NCI-H345 treated with DMSO at 0.1 percent for 48 hours (cell line): ENCODE data around the gene ARIH1.

ENCODE experiments used
- DNase-seq: peaks from one replicate; lab custom pipeline; 2025; ENCODE audit not compliant: unreplicated experiment; lab: John Stamatoyannopoulos, UW

The ARIH1 gene

DNA sequence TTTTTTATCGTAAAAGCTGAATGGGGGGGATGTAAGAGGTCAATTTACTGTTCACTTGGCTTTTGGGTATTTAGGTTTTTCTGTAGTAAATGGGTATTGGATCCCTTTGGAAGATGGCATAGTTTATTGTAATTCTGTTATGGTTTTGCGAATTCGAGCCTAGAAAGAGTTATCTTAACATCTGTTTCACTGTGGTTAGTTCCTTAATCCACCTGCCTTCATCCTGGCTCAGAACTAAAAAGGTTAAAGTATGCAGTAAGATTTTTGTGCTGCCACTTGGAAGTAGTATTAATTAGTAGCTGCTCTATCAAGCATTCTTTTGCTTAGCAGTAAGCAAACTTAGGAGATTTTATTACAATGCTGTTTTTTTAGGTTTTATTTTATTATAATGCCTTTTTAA lies 62.4 kb downstream of the ARIH1 start:
- DNase-seq, result no peak

DNA sequence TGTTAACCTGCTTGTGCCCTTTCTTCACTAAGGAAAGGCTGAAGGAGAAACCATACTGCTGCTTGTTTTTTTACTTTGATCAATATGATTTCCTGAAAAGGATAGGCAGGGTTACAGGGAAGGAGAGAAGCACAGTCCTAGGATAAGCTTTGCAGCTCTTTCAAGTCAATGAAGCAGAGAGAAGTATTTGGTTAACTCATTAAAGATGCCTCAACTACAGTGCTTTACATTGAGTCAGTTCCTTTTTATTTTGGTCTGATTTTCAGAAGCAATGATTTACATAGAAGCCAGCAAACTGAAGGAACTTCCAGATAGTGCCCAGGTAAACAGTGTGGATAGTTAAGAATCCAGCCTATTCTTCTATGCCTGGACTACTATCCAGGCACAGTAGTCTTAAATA lies 64.8 kb downstream of the ARIH1 start:
- no peak for DNase-seq

DNA sequence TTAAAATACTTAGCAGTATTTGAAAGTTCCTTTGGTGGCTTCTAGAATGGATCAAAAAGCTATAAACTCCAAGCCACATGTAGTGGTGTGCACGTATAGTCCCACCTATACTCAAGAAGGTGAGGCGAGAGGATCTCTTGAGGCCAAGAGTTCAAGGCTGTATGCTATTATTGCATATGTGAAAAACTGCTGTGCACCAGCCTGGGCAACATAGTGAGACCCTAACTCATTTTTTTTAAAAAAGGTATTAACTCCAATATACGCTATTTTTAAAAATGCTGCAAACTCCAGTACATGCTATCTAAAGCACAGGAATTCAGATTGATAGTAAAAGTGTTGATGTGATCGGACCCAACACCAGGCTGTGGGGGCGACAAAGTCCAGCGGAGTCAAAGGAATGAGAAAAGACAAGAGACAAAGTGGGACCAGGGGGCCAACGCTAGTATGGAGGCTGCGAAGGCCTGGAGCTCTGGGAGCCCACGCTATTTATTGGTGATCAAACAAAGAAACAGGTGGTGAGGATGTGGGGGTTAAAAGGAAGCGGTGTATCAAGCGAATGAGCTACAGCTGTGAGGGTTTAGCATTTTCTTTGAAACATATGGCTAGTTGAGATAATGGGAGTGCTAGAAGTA lies 66.6 kb downstream of the ARIH1 start:
- no peak for DNase-seq

DNA sequence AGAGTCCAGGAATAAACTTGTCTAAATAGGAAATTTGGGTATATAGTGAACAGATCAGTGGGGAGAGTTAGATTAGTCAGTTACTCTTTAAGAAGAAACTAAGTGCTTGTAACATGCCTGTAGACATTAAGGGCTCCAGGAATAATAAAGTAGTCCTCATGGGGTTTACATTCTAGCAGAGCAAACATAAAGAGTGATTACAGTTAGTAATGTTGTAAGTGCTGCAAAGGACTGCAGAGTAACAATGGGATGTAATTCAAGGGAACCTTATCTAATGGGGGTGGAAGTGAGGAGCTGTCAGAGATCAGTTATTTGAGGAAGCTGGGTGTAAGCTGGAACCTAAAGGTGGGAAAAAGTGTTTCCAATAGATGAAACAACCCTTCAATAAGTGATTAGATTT lies 67.5 kb downstream of the ARIH1 start:
- DNase-seq, result no peak

DNA sequence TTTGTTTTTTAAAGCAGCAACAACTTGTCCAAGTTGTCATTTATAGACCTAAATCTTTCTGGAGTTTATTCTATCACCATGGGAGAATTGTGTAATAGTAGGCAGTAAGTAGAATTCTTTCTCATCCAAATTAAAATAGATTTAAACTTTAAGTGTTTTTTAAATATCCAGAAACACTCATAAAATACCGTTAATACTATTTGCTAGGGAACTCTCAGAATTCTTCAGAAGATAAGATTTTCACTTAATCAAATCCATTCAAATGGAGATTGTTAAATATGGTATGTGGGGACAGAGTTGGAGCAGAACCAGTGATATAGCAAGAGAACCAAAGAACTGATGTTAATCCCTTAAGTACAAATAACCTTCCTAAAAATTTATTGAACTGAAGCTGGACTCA lies 71.0 kb downstream of the ARIH1 start:
- DNase-seq, result no peak

DNA sequence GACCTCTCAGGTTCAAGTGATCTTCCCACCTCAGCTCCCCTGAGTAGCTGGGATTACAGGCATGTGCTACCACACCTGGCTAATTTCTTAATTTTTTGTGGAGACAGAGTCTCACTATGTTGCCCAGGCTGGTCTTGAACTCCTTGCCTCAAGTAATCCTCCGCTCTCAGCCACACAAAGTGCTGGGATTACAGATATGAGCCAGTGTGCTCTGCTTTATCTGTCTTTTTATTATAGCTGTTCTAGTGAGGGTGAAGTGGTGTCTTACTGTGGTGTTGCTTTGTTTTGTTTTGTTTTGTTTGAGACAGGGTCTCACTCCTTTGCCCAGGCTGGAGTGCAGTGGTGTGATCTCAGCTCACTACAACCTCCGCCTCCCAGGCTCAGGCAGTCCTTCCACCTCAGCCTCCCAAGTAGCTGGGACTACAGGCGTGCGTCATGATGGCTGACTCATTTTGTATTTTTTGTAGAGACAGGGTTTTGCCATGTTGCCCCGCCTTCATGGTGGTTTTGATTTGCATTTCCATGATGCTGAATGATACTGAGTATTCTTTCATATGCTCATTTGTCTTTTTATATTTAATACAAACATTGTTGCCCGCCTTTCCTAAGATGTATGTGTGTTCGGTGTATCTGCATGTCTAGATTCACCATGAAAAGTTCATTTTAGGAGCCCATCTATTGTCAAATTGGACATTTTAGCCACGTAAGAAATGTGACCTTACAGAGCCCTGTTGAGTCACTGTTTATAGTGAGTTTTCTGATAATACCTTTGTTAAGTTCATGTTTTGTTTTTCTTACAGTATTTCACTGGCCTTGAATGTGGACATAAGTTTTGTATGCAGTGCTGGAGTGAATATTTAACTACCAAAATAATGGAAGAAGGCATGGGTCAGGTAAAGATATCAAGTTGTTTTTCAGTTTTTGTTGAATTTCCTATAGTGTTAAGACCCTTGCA lies 80.6 kb downstream of the ARIH1 start:
- DNase-seq, result no peak

DNA sequence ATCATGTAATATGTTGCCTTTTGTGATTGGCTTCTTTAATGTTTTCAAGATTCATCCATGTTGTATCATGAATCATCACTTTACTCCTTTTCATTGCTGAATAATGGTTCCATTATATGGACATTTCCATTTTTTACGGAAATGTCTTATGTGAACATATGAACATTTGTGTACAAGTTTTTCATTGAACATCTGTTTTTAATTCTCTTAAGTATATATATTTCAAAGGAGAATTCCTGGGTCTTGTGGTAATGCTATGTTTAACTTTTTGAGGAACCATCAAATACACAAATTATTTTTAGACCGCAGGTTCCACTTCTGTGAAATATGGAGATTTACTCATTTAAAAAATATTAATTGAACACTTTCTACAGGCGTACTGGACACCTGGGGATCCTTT lies 85.7 kb downstream of the ARIH1 start:
- DNase-seq, result no peak

DNA sequence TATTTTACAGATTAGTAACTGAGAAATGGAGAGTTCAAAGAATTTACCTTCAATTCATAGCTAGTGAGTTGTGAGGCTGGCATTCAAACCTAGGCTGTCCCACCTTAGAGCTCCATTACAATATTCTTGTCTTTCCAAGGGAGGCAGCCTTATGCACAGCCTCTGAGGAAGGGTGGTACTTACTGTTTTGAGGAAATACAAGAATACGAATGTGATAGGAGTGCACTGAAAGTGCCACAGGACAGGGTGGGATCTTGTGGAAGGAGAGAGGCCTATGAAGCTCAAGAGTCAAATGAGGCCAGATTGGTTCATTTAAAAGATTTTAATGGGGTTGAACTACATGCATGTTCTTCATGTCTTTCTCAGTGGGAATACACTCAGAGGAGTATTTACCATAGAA lies 86.3 kb downstream of the ARIH1 start:
- no peak for DNase-seq

DNA sequence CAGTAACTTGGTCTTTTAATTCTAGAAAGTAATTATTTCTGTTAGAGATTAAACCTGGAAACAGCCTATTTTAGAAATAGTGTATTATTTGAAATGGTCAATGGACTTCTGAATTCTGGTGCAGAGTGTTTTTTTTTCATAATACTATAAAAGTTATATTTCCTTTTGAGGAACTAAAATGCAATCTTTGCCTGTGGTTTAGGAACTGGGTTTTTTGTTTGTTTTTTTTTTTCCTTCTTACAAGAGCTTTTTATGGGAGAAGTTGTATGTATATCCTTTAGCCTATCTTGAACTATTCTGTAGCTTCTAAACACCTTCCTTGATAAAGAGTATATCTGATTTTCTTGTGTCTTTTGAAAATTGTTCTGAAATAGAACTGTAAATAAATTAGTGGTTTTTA lies 88.3 kb downstream of the ARIH1 start:
- DNase-seq, result no peak

DNA sequence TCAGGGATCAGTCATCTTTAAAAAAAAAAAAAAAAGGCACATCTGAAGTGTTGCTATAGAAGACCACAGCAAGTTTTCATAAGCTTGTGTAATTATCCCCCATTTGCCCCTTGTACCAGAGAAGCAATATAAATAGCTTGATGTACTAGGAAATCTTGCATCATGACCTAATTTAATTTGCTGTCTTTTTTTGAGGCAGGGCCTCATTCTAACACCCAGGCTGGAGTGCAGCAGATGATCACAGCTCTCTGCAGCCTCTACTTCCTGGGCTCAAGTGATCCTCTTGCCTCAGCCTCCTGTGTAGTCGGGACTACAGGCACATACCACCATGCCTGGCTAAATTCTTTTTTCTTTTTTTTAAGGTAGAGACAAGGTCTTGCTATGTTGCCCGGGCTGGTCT lies 88.7 kb downstream of the ARIH1 start:
- no peak for DNase-seq

DNA sequence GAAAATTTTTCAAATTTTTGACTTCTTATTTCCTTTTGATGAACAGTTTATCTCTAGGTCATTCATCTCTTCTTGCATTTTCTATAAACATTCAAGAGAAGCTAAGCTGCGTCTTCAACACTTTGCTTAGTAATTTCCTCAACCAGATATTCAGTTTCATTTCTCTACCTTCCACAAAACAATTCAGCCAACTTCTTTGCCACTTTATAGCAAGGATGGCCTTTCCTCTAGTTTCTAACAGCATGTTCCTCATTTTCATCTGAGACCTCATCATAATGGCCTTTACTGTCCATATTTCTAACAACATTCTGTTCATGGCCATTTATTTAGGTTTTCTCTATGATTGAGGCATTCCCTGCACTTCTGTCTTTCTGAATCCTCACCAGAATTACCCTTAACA lies 90.0 kb downstream of the ARIH1 start:
- no peak for DNase-seq

DNA sequence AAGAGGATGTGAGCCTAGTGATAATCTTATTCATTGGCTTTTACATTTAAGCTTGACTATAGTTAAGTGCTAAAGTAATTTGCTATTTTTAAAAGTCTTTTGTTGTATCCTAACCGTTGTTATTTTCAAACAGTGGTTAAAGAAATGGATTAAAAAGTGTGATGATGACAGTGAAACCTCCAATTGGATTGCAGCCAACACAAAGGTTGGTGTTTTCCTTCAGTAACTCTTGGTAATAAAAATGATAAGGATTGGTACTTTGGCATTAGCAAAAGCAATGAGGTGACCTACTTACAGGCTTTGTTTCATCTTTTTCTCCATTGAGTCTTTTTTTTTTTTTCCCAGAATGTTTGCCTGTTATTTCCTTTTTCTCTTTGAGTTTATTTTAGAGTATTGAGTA lies 92.8 kb downstream of the ARIH1 start:
- no peak for DNase-seq

DNA sequence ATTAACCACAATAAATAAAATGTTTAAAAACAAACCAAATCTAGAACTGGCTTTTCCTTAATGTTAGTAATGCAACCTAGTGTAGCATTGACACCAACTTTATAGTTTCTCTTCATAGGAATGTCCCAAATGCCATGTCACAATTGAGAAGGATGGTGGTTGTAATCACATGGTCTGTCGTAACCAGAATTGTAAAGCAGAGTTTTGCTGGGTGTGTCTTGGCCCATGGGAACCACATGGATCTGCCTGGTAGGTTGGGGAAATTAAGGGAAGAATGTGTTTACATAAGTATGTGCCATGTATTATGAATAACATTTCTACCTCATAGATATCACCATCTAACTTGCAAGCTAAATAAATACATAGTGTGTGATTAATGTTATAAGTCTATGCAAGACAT lies 95.9 kb downstream of the ARIH1 start:
- DNase-seq, result no peak

DNA sequence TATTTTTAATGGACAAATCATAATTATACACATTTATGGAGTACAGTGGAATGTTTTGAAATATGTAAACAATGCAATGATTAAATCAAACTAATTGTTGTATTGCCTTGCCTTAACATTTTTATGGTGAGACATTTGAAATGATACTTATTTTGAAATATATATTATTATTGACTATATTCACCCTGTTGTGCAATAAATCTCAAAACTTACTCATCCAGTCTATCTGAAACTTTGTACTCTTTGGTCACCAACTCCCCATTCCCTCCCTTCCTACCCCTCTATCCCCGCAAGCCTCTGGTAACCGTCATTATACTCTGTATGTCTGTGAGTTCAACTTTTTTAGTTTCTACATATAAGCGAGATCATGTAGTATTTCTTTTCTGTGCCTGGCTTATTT lies 105.7 kb downstream of the ARIH1 start:
- DNase-seq, result no peak

DNA sequence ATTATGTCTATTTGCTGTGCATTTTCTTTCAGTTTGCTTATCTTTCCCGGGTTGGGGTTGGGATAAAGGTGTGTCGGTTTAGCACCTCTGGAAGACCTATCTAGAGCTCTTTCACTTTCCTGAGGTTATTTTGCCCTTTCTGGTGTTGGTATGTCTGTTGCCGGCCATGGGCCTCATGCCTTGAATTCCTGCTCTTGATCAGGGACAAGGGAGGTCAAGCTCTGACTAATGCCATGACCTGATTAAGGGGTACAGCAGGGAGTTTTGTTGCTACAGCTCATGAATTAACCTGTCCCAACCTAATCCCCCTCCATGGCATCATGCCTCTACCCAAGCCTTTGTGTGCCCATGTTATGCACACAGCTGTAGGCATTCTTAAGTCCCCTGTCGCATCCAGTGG lies 109.9 kb downstream of the ARIH1 start:
- no peak for DNase-seq

DNA sequence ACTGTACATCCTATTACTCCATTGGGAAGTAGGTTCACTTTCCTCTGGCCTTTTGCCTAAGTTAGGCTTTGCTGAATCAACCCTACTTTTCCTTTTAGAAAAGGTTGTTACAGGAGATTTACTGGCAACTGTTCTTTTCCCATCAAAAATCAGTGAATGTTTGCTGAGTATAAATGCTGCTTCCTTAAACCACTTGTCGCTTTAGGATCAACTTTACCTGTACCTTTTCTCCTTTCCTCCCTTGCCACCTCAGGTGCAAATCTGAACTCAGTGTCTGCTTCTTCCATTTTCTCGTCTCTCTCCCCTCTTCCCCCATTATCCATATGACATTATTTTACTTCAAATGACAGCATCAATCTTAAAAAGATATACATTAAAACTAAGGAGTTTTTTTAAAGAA lies 110.9 kb downstream of the ARIH1 start:
- DNase-seq, result no peak

DNA sequence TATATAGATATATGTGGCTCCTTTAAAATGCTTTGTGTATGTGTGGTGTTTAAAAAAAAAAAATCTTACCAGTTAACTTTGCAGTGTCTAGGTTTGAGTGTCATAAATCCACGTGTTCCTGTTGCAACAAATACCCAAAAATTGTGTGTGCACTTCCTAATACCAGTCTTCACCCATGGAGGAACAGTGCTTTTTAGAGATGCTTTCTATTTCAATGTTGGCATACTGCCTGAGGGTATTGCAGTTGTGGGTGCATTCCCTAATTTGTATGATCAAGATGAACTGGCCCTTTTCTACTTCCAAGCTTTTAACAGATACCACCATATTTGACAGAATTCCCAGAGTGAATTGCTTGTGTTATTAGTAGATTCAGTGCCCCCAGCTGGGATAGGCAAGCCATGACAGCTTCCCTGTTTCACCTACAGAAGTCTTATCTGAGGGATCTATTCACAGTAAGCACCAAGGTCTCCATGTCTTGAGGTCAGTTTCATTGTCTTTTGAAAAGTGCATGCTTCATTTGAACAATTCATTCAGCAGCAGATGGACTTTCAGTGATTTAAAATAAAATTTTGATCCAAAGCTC lies 111.4 kb downstream of the ARIH1 start:
- DNase-seq, result no peak

DNA sequence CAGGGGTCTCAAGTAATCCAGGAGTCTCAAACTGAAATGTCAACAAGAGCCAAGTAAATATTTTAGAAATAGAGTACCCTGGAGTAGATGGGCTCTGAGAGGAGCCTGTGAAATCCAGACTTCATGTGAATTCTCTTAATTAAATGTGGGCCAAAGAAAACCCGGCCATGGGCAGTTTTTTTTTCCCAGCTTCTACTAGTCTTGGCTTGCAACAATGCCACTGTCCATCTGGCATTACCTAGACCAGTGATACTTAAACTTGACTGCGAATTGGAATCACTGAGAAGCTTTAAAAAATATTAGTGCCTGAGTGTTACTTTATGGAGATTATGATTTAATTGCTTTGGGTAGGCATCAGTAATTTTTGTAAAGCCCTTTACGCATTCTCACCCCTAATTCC lies 114.0 kb downstream of the ARIH1 start:
- no peak for DNase-seq

DNA sequence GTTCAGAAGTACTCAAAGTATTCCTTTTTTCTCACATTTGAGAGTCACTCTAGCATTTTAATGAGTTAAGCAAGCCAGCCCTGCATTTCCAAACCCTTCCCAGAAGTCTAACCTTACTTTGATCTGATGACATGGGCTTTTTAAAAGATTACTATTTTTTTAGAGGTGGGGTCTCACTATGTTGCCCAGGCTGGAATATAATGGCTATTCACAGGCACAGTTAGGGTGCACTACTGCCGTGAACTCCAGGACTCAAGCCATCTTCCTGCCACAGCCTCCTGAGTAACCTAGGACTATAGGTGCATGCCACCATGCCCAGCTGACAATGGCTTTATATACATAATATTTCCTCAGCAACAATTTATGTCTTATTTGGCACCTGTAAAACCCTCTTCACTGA lies 116.3 kb downstream of the ARIH1 start:
- DNase-seq, result no peak

DNA sequence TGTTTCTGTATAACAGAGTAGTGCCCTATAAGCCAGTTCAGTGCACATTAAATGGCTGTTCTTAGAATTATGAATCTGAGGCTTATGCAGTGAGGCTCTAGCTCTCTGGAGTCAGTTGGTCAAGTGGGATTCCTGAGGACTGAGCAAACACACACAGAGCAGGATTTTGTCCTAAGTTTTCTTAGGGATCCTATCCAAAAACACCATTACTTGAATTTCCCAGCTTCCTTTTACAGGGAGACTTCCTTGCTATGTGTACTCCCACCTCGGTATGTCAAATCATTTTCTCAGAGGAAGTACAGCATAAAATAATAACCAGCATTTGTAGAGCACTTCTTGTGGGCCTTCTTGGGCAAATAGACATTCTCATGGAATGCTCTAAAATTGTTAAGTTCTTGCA lies 117.2 kb downstream of the ARIH1 start:
- no peak for DNase-seq

DNA sequence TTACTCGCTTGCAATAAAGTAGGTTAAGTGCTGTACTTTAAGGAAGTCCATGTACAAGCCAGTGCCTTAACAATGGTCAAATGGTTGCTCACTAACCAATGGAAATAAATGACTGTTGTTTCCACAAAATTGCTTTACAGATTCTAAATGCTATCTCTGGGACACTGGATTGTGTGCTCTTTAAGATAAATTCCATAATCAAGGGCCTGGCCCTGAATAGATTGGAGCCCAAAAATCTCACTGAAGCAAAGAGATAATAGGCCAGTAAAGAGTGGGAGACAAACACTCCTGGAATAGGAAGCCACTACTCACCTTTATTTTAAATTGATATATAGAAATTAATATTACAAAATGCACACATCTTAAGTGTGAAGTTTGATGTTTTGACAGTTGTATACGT lies 118.0 kb downstream of the ARIH1 start:
- DNase-seq, result no peak

DNA sequence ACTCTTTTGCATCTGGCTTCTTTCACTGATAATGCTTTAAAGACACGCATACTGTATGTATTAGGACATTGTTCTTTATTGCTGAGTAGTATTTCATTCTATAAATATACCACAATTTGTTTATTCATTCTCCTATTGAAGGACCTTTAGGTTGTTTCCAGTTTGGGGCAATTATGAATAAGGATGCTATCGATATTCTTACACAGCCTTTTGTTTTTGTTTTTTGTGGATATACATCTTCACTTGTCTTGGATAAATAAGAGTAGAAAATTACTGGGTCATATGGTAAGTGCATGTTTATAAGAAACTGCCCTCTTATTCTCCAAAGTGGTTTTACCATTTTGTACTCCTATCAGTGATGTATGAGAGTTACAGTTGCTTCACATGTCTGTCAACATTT lies 118.5 kb downstream of the ARIH1 start:
- no peak for DNase-seq
